NOMO-1 treated with DMSO at 0.1 percent for 48 hours (cell line): ENCODE results near the gene ZPLD1.

Experiments
- DNase-seq: peaks from one replicate; lab custom pipeline; 2025; ENCODE audit not compliant: unreplicated experiment; lab: John Stamatoyannopoulos, UW

Gene ZPLD1

DNA sequence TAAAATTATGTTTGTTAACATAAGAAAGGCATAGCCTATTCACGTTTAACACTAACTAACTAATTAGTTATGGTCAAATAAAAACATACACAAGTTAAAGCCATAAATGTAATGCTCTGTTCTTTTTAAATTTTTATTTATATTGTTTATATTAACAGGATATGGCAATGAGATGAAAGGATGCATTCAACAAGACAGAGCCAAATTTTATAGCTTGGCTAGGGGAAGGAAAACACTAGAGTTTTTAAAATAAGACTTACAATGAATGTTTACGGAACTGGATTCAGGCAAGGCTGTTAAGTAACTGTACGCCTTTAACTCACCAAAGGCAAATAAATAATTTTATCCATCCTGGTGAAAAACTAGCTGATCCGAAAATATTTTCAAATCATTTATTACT lies 86.4 kb downstream of the ZPLD1 start:
- DNase-seq: no peak

DNA sequence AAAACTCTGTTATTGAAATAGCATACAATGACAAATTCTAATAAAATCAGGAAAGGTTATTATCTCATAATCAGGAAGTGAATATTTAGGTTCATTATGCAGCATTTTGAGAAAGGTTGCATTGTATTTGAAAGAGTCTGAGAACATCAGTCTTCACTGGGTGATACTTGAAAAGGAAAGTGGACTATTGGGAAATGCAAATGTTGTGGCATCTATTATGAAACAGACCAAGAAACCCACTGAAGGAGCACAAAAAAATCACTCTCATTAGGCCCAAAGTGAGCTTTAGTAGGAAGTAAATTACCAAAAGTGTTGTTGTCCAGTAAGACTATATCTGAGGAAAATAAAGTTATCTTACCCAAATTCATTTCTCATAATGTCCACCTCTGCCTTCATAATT lies 90.8 kb downstream of the ZPLD1 start:
- peak; percentile 77 for DNase-seq

DNA sequence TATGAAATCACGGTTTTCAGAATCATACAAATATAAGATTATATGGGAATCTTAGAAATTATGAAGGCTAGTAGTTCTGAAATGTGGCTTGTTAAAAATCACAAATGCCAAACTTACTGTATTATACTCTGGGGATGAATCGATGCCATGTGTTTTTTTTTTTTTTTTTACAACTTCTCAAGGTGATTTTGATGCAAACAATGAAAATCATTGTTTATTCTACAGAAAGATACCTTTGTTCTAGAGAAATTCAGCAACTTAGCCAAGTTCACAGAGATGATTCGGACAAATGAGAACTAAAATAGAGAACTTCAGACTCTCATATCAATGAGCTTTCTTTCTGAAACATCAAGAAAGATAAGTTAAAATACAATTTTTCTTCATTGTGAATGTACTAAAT lies 92.0 kb downstream of the ZPLD1 start:
- DNase-seq: no peak

DNA sequence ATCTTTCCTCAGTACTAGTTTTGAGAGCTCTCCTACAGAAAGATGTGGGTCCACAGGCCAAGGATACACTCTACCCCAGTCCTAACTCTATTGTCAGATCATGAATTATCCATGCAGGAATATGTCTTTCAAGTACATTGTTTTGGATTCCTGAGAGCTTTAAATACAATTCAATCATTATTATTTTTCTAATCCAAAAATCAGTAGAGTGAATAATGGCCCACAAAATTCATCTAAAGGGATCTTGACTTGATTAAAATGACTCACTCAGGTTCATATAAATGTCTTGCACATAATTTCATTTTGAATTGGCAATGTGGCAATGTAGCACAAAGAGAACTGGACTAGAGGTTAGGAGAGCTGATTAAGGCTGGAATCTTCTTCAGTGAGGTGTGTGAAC lies 93.9 kb downstream of the ZPLD1 start:
- DNase-seq: no peak
